D721Med (cell line): ENCODE measurements around the gene ADGRL2.
A peak's percentile ranks its signal among the peaks of the same experiment; 100 is the strongest.

Experiments used
- DNase-seq: peaks from one replicate; pipeline ENCODE4 v3.0.0; 2011; ENCODE audit warnings: low spot score; ENCODE audit not compliant: insufficient read length
- FAIRE-seq: peaks from 2 replicates; lab custom pipeline; 2011; peaks lifted over from hg19 to GRCh38; lab: Jason Lieb, UNC
- TF ChIP-seq, protein P1 (sequence below): IDR thresholded peaks from 2 replicates; pipeline ENCODE4 v1.5.1; 2012; ENCODE audit warnings: mild to moderate bottlenecking, control low read depth; ENCODE audit not compliant: insufficient read depth; ENCODE audit errors: missing control alignments

ADGRL2 gene

DNA sequence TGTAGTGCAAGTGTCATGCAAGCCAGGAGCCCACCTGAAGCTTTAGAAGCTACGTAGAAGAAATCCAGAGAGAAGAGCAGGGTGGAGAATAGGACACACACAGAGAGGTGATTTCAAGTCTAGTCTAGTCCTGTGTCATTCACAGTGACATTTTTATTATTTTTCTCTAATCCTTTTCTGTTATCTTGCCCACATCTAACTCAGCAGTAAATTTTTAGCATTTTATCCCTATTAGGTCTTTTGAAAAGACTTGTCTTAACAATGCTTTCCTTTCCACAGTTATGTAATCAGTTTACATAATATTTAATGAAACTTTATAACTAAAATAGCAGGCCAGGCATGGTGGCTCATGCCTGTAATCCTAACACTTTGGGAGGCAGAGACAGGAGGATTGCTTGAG, 198.6 kb downstream of the ADGRL2 start:
- TF ChIP-seq, protein P1, sequence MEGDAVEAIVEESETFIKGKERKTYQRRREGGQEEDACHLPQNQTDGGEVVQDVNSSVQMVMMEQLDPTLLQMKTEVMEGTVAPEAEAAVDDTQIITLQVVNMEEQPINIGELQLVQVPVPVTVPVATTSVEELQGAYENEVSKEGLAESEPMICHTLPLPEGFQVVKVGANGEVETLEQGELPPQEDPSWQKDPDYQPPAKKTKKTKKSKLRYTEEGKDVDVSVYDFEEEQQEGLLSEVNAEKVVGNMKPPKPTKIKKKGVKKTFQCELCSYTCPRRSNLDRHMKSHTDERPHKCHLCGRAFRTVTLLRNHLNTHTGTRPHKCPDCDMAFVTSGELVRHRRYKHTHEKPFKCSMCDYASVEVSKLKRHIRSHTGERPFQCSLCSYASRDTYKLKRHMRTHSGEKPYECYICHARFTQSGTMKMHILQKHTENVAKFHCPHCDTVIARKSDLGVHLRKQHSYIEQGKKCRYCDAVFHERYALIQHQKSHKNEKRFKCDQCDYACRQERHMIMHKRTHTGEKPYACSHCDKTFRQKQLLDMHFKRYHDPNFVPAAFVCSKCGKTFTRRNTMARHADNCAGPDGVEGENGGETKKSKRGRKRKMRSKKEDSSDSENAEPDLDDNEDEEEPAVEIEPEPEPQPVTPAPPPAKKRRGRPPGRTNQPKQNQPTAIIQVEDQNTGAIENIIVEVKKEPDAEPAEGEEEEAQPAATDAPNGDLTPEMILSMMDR: no peak
- DNase-seq (no peak), FAIRE-seq (no peak)

GRCh38 chr1:82000221-82000620, 199.5 kb downstream of the ADGRL2 start:
- FAIRE-seq (peak; percentile 89), DNase-seq (peak; percentile 28)
- TF ChIP-seq, protein P1: no peak

- FAIRE-seq: no peak
- TF ChIP-seq, protein P1: no peak
- DNase-seq: no peak
Measured at GRCh38 chr1:82001345-82001744, 200.6 kb downstream of the ADGRL2 start.

DNA sequence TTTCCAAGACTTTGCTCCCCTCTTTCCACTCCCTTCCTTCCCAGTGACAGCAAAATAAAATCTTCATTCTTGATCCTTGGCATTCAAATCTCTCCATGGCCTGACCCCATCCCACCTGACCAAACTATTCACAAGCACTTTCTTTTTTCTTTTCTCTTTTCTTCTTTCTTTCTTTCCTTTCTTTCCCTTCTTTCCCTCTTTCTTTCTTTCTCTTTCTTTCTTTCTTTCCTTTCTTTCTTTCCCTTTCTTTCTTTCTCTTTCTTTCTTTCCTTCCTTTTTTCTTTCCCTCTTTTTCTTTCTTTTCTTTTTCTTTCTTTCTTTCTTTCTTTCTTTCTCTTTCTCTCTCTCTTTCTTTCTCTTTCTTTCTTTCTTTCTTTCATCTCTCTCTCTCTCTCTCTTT, 207.1 kb downstream of the ADGRL2 start:
- DNase-seq (no peak), FAIRE-seq (no peak)
- TF ChIP-seq, protein P1: no peak

- FAIRE-seq: no peak
- TF ChIP-seq, protein P1: no peak
- DNase-seq: no peak
Measured at GRCh38 chr1:82013702-82014101, 213.0 kb downstream of the ADGRL2 start.

DNA sequence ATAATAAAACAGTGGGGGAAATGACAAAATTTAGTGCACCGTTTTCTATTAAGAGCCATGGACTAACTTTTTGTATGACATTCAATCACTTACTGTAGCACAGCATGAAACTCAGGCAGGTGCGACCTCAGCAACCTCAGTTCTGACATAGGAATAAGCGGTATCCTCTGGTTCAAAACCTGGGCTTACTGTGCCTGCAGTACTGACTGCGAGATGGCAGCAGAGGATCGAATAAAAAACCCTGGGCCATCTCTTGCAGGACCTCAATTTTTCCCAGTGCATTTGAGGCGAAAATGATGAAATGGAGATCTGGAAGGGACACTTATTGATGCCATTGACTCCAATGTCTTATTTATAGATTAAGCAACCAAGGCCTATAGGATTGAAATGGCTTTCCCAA, 214.7 kb downstream of the ADGRL2 start:
- DNase-seq: no peak
- TF ChIP-seq, protein P1: no peak
- no peak for FAIRE-seq

- TF ChIP-seq, protein P1: no peak
- DNase-seq (no peak), FAIRE-seq (no peak)
Measured at GRCh38 chr1:82018319-82018718, 217.6 kb downstream of the ADGRL2 start.
